Activated CD8-positive, alpha-beta memory T cell treated with anti-CD3 and anti-CD28 coated beads, Interleukin-2, amount 50 U/mL, for 4 hours (primary cell): ENCODE measurements around the gene MKLN1.
A peak's percentile ranks its signal among the peaks of the same experiment; 100 is the strongest.
"Not testable (repeated sequence)": the region's sequence is repeated elsewhere in the genome, so short reads cannot be mapped to it uniquely, and the experiment has no call there.

Experiments used
- DNase-seq: peaks from one replicate; pipeline ENCODE4 v3.0.0-alpha.2; 2020

Gene MKLN1

DNA sequence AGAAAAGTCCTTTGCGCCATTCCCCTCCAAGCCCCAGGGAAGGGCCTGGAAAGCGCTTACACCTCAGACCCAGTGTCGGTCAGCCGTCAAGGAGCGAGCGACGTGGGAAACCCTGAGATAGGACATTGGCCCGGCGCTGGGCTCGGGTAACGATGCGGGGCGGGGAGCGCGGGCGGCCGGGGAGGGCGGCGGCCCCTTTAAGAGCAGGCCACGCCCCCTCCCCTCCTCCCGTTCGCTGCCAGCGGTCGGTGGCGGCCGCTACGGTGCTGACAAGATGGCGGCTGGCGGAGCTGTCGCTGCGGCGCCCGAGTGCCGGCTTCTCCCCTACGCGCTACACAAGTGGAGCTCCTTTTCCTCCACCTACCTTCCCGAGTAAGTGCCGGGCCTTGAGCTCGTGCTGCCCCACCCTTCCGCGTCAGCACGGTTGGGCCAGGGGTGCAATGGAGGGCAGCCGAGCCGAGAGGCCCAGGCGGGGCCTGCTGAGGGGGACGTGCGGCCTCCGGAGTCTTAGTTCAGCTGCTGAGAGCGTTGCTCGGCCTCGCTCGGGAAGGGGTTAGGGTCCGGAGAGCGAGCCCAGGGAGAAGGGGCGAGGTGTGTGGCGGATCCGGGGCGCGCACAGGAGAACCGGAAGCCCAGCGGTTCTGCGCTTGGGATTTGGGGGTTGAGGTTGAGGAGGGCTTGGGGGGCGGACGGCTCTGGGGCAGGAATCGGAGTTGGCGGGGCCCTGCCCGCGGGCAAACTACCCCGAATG is at the start of gene MKLN1:
Gene MKLN1, plus strand, starts transcription at position 251 of the 751 bp plus-strand sequence. Its CDS starts 24 bp downstream, at position 275.
- DNase-seq: peak; percentile 90

DNA sequence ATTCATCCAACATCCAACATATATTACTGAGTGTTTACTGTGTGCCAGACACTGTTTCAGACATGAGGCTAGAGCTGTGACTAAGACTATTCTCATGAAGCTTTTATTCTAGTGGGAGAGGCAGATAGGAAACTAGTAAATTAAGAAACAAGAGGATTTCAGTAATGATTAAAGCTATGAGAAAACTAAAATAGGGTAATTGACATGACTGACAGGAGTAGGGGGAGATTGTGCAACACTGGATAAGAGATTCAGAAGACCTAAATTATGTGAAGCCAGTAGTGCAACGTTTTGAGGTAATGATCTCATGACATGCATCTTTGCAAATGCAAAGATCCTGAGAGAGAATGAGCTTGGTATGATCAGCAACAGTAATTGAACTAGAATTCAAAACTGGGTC is 48.6 kb upstream of the MKLN1 start:
- no peak for DNase-seq

DNA sequence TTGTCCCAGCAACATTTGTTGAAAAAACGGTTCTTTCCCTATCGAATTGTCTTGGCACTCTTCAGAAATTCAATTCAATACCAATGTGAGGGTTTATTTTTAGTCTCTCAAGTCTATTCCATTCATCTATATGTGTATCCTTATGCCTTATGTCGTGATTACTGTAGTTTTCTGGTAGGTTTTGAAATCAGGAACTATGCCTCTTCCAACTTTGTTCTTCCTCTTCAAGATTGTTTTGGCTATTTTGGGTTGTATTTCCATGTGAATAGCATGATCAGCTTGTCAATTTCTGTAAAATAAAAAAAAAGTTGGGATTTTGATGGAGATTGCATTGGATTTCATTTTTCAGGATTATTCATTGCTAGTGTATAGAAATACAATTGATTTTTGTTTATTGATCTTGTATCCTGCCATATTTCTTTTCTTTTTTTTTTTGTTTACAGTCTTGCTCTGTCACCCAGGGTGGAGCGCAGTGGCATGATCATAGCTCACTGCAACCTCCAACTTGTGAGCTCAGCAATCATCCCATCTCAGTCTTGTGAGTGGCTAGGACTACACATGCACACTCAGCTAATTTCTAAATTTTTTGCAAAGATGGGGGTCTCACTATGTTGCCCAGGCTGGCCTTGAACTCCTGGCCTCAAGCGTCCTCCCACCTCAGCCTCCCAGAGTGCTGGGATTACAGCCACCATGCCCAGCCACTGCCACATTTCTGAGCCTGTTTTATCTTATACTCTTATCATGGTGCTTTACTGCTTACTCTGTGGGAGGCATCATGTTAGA is 46.2 kb upstream of the MKLN1 start:
- DNase-seq: no peak

DNA sequence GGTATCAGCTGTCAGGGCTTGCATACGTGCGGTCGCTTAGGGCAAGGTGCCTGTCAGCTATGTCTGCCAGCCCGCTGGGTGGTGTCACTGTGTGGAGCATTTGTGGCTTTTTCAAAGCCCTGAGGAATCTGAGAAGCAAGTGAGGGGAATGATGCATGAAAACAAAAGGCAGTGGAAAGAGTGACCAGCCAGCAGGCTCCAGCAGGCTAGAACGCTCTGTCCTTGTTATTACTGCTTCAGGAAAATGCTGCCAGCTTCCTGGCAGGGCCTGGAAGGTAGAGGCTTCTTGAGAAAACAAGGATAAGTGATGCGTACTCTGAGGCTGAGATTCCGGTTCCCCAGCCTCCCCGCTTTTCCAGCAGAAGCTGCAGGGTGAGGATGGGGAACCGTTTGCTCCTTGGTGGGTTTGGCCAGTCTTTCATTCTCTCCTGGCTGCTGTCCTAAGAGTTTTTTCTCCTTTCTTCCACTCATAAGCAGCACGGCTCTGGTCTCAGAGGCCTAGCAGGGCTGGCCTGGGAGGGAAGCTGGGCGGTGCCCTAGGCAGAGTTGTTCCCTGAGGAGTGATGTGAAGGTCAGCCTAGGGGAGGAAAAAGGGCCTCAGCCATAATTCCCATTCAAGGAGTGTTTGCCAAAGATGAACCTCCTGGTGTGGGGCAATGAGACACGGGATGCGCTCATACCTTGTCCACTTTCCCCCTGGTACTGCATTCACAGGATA is 42.8 kb upstream of the MKLN1 start:
- no peak for DNase-seq

DNA sequence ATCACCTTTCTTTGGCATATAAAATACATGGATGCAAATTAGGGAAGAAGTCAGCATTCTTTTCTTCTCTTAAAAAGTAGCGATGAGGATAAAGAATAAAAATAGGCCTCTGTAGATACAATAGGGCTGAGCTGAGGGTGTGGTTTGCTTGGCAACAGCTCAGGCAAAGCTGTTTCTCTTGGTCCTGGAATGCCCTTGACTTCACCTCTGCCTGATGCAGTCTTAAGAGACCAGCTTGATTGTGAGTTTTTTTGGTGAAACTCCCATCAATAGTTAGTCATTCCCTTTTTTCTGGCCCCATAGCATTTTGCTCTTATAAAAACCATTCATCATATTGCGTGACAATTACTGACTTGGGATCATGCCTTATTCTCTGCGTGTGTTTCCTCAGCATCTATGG is 42.1 kb upstream of the MKLN1 start:
- no peak for DNase-seq

DNA sequence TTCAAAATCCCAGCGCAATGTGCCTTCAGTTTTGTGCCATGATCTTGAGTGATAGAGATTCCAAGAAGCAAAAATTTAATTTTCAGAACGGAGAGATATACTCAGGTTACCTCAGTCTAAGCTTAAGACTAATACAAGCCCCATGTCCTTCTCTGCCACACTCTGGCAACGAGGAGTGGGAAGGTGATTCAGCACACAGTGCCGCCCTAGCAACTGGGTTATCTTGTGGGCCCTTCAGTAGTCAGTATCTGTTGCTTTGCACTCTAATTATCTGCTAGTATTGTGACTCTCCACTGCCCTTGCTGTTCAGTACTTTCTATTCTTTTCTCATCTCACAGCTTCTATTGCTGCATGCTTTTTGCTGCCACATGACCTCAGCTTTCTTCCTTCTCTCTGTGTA is 39.2 kb upstream of the MKLN1 start:
- no peak for DNase-seq

DNA sequence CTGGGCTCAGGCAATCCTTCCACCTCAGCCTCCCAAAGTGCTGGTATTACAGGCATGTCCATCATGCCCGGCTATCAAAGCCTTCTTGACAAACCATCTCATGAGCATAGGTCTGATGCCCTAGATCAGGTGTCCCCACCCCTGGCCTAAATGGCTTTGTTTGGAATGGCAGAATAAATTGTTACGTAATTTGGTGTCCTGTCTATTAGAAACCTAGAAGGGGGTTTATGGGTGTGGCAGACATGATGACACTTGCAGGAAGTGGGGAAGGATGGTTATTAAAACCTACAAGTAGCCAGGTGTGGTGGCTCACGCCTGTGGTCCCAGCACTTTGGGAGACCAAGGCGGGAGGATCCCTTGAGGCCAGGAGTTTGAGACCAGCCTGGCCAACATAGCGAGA is 38.6 kb upstream of the MKLN1 start:
- no peak for DNase-seq

DNA sequence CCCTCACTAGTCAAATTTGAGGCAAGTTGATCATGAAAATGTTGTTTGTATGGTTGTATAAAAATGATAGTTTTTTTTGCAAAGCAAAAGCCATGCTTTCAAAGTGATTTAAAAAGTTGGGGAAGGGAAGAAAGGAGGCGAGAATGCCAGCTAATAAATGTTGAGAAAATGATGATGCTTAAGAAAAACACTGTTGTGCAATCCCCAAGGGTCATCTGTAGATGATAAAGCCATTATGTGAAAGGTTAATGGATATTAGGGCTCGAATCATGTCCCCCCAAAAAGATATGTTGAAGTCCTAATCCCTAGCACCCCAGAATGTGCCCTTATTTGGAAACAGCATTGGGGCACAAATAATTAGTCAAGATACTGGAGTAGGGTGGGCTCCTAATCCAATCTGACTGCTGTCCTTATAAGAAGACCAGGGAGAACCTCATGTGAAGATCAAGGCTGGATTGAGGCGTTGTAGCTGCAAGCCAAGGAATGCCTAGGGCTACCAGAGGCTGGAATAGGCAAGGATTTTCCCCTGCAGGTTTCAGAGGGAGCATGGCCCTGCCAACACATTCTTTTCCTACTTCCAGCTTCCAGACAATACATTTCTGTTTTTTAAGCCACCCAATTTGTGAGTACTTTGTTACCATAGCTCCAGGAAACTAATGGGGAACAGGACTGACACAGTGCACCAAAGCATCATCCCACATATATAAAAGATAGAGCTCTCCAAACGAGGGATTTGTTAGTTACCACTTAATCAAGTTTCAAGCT is 35.4 kb upstream of the MKLN1 start:
- DNase-seq: no peak

DNA sequence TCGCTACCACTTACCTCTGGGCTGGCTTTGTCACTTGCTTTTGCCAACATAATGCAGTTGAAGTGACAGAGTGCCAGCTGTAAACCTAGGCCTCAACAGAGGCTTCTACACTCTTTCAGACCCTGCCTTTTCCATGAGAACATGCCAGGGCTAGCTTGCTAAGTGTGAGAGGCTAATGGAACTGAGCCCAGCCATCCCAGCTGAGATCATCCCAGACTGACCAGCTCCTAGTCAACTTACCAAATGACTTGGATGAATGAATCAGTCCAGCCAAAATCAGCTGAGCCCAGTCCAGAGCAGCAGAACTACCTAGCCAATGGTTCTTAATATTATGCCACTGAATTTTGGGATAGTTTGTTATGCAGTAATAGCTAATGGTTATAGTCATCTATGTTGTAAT is 34.7 kb upstream of the MKLN1 start:
- no peak for DNase-seq

DNA sequence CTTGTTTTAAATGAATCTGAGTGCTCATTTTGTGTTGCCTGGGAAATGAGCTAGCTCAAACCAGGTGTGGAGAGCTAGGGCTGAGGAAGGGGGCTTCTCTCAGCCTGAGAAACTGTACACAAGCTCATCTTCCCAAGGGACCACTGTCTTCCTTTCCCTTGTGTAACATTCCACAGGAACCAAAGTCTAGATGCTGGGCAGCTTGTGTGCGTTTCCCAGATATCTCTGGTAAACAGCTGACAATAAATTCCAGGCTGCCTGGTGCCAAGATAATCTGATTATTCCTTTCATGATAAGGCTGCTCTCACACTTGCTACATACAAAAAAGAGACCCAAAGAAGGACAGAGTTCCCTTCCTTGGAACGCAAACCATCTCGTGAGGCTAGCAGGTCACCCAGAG is 33.1 kb upstream of the MKLN1 start:
- DNase-seq: no peak

DNA sequence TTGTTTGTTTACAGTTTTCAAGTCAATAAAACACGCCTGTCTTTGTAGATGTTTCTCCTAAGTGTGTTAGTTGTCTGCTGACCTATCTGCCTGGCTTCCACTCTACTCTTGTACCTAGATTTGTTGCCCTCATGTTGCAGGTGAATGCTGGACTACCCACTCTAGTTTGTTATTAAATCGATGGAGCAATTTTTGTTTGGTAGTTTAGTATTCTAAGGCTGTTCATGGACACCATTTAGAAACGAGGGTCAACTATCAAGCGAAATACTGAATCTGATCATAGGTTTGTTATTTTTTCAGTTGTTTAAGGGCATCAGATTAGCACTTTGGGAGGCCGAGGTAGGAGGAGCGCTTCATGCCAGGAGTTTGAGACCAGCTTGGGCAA is 29.1 kb upstream of the MKLN1 start:
- no peak for DNase-seq

DNA sequence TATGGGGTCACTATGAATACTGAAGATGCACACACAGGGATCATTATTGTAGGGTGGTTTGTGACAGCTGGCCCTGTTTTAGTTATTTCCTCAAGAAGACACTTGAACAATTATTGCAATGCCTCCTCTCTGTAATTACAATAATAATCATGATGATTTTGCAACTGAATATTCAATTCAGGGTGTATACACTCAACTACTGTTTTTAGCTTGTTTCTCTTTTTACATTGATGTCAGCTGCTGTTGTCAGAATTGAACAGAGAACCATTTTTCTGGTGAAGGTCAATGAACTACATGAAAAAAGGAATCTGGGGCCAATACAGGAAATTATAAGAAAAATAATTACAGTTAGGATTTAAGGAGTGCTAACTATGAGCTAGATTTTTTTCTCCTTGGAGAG is 28.6 kb upstream of the MKLN1 start:
- no peak for DNase-seq

DNA sequence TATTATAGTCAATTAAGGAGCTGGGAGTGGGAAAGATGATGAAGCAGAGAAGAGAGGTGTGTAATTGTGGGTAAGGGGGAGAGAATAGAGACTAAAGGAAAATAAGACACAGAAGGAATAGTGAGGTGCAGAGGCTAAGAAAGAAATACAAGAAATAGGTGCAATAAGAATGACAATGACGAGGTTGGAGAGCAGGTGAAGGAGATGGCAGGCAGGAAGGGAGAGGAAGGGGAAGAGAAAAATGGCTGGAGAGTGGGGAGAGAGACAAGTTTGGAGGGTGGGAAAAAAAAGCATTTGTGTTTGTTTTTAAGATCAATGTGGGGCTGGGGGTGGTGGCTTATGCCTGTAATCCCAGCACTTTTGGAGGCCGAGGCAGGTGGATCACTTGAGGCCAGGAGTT is 27.6 kb upstream of the MKLN1 start:
- no peak for DNase-seq

DNA sequence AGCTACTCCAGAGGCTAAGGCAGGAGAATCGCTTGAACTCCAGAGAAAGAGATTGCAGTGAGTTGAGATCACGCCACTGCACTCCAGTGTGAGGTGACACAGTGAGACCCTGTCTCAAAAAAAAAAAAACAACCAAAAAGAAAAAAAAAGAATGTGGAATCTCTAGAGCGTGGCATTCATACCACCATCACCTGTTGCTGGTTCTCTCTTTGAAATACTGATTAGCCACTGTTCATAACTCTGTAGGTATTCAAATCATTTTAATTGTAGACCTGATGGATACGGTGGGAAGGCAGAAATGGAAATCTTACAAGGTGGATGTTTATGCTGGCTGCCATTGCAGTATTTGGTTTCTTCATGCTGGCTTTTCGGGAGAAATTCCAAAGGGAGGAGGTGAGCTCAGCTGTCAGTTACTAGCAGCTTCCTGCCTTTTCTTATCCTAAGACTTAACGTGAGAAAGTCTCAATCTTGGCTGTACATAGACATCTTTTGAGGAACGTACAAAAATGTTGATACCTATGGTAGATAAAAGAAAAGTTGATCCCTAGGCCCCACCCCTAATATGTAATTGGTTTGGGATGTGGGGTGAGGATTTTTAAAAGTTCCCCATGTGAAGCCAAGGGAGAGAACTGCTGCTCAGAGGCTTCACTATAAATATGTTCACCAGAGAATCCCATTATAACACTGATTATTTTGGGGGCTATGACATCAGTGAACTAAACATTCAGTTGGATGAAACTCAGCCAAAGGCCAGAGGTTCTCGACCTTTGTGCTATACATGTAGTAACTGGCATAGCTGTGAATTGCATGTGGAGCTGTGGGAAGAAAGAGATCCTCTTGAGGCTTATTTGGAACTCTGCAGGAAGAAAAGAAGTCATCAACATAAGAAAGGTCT is 26.9 kb upstream of the MKLN1 start:
- no peak for DNase-seq

DNA sequence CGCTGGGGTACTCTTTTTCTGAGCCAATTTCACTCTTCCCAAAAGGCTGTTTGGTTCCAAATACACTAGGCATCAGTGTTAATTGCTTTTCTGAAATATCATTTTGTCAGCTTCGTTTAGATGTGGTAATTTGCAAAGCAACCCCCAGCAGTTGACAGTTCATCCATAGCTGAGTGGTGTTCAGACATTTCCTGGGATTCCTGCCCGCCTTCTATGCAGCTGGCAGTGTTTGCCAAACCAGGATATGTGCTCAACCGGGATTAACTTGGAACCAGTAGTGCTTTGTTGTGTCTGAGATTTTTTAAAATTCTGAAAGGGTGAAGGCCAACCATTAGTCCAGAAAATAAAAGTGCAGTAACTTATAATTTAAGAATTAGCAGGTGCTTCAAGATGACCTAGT is 25.2 kb upstream of the MKLN1 start:
- no peak for DNase-seq

DNA sequence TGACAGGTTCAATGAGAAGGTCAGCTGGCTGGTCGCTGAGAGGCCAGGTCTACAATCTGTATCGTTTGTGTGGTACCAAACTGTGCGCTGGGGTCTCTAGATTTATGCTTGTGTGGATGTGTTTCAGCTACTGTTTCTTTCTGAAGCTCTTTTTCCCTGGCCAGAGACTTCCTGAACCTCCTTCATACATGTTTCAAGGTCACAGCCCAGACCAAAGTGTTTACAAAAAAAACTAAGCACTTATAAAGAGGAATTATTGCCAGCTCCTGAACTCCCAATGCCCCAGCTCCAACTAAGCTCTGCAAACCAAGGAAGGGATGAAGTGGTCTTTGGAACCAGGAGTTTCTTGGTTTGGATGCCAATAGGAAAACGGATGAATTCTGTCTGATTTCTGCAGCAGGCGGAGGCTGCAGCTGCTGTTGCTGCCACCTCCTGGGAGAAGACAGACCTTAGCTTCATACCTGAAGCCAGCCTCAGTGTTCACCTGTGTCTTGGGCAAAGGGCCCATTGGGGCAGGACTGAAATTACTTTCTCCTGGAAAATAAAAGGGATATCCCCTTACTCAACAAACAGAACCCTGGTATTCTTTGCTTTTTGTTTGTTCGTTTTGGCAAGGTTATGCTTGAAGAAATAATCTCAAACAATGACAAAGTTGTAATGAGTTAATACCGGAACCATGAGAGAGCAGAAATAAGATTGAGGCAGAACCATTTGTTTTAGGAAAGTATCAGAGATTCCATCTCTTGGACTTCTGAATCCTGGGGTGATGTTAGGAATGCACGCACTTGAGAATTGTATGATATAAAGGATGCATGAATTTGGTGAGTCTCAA is 24.6 kb upstream of the MKLN1 start:
- peak; percentile 32 for DNase-seq

DNA sequence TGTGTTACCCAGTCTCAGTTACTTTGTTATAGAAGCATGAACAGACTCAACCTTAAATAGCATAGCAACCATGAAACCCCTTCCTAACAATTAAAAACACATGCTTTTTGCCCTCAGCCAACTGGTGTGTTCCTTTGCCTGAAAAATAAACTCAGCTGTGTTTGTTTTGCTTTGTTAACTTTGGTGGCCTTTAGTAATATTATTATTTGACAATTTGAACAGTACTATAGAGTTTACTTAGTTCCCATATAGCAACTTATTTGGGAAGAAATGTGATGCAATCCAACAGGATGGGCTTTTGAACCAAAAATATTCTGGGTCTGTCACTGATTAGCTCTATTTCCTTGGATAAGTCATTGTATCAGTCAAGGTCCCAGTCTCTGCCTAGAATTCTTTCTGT is 22.5 kb upstream of the MKLN1 start:
- no peak for DNase-seq

DNA sequence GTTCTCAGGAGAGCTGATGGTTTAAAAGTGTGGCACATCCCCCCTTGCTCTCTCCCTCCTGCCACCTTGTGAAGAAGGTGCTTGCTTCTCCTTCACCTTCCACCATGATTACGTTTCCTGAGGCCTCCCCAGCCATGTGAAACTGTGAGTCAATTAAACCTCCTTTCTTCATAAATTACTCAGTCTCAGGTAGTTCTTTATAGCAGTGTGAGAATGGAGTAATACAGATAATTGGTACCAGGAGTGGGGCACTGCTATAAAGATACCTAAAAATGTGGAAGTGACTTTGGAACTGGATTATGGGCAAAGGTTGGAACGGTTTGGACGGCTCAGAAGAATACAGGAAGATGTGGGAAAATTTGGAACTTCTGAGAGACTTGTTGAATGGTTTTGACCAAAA is 21.6 kb upstream of the MKLN1 start:
- DNase-seq: not testable (repeated sequence)

DNA sequence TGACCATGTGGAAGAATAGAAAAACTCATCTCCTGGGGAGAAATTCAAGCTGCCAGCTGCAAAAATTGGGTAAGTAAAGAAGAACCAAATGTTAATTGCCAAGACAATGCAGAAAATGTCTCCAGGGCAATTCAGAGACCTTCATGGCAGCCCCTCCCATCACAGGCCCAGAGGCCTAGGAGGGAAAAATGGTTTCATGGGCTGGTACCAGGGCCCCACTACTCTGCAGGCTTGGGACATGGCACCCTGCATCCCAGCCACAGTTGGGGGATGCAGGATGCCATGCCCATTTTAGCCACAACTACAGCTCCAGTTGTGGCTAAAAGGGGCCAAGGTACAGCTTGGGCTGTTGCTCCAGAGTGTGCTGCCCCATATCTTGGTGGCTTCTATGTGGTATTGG is 20.9 kb upstream of the MKLN1 start:
- DNase-seq: no peak

DNA sequence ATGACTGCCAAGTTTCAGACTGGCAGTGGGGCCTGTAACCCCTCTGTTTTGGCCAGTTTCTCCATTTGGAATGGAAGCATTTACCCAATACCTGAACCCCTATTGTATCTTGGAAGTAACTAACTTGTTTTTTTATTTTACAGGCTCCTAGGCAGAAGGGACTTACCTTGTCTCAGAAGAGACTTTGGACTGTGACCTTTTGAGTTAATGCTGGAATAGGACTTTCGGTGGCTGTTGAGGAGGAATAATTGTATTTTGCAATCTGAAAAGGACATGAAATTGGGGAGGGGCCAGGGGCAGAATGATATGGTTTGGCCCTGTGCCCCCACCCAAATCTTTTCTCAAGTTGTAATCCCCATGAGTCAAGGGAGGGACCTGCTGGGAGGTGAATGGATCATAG is 20.0 kb upstream of the MKLN1 start:
- DNase-seq: no peak

DNA sequence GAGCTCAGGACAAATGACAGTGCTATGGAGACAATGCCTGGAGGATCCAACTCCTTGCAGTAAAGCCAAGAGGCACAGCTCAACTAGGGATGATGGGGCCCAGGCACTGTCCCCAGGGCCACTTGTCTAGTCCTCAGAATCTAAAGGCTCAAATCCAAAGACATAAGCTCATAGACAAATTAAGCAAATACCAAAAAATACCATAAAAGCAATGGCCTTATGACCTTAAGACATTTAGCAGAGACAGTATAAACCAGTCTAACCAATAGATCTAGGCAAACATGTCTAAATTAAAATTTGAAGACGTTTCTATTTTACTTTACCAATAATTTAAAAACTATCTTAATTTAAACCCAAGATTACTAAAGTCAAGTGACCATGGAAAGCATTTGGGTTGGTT is 14.8 kb upstream of the MKLN1 start:
- no peak for DNase-seq
